BLaER1 treated with 17β-estradiol and CSF1 and Interleukin-3, amounts not matched to agents 10 nM and 100 nM (cell line): Measurements from ENCODE around the gene CXCL1.

Experiments used
- H3K27ac ChIP-seq, 11 experiments: shearing (Covaris generic); formaldehyde crosslinking; 2 replicates each; pipeline ENCODE4 v1.8.1; 2022
- H3K27me3 ChIP-seq, 11 experiments: shearing (Covaris generic); formaldehyde crosslinking; 2 replicates each; pipeline ENCODE4 v1.8.1; 2022
- H3K36me3 ChIP-seq, 11 experiments: shearing (Covaris generic); formaldehyde crosslinking; 2 replicates each; pipeline ENCODE4 v1.8.1; 2022
- H3K4me1 ChIP-seq, 10 experiments: shearing (Covaris generic); formaldehyde crosslinking; 2 replicates each; pipeline ENCODE4 v1.8.1; 2022
- H3K4me2 ChIP-seq, 11 experiments: shearing (Covaris generic); formaldehyde crosslinking; 2 replicates each; pipeline ENCODE4 v1.8.1; 2022
- H3K4me3 ChIP-seq, 10 experiments: shearing (Covaris generic); formaldehyde crosslinking; 2 replicates each; pipeline ENCODE4 v1.8.1; 2022
- H3K9ac ChIP-seq, 11 experiments: shearing (Covaris generic); formaldehyde crosslinking; 2 replicates each; pipeline ENCODE4 v1.8.1; 2022
- H3K9me3 ChIP-seq, 11 experiments: shearing (Covaris generic); formaldehyde crosslinking; replicated peaks in 1 of 11; 2 replicates each; pipeline ENCODE4 v1.8.1; 2022
- H4K20me1 ChIP-seq, 11 experiments: shearing (Covaris generic); formaldehyde crosslinking; 2 replicates each; pipeline ENCODE4 v1.8.1; 2022
- Cebpa-rat ChIP-seq, 11 experiments: shearing (Covaris generic); IDR thresholded peaks; 2 replicates each; pipeline ENCODE4 v1.8.1; 2022

CXCL1 gene

DNA sequence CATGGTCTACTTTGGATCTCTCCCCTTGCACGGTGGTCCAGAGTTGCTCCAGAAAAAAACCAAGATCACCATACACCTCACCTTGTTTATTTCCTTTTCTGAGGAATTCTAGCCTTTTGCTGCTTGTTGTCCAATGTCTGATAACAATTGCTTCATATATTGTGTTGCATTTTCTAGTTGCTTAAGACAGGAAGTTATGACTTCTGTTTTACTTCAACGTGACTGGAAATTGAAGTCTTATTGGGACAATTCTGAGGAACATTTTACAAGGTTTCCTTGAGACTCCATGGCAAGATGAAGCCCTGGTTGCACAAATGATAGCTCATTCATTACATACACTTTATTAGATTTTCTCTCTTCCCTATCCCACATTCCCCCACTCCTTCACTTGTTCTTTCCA lies 5.2 kb downstream of the CXCL1 start:
- Histone ChIP-seq H3K4me3 (peak overlapping the region in 2 of 10 experiments; percentile 10 to 11; a peak in 1 of 20 replicates), H3K9me3 (peaks cover 0 to 80% (median 5%) of the 10 kb centered on the region in 11 experiments; a peak in 15 of 22 replicates), H3K9ac (peak overlapping the region in 1 of 11 experiments; percentile 28; a peak in 1 of 22 replicates), H3K27me3 (no peaks in the 10 kb centered on the region), H3K4me1 (peaks cover 0 to 66% (median 27%) of the 10 kb centered on the region in 10 experiments; a peak in 16 of 20 replicates), H3K27ac (peak overlapping the region in 8 of 11 experiments; percentile 30 to 89 (median 75); a peak in 14 of 22 replicates), H3K4me2 (peak overlapping the region in 5 of 11 experiments; percentile 8 to 49 (median 21); a peak in 8 of 22 replicates), H3K36me3 (0 out of 22 replicates have a peak, but pooled peaks cover 0 to 4% (median 0%) of the 10 kb centered on the region in 11 experiments), H4K20me1 (no peaks in the 10 kb centered on the region)
- TF ChIP-seq Cebpa-rat (IDR thresholded peaks at IDR 0.05), result no peak; a peak in 1 of 22 replicates

DNA sequence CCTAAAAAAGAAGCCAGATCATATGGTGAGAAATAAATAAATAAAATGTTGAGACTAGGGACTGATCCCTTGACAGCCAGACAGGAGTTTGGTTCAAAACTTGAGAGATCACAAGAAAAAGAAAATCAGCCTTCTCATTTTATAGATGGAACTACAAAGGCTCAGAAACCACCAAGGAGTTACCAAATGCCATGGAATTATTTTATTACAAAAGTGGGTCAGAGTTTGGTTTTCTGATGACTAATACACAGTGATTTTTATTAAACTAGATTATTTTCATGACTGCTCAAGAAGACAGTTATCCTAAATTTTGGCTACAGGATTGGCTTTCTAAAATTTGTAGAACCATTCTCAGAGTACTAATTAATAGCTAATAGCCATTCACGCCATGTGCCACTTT lies 6.2 kb downstream of the CXCL1 start:
- Histone ChIP-seq H3K27ac (peak overlapping the region in 5 of 11 experiments; percentile 71 to 89 (median 86); a peak in 8 of 22 replicates), H3K4me2 (peak overlapping the region in 3 of 11 experiments; percentile 8 to 49 (median 14); a peak in 3 of 22 replicates), H3K9ac (no peak overlapping the region), H3K27me3 (no peaks in the 10 kb centered on the region), H3K4me1 (peaks cover 0 to 58% (median 27%) of the 10 kb centered on the region in 10 experiments; a peak in 16 of 20 replicates), H3K9me3 (peaks cover 0 to 86% (median 0%) of the 10 kb centered on the region in 11 experiments; a peak in 8 of 22 replicates), H3K36me3 (0 out of 22 replicates have a peak, but pooled peaks cover 0 to 4% (median 0%) of the 10 kb centered on the region in 11 experiments), H3K4me3 (no peak overlapping the region; a peak in 1 of 20 replicates), H4K20me1 (no peaks in the 10 kb centered on the region)
- no peak for TF ChIP-seq Cebpa-rat (IDR thresholded peaks at IDR 0.05)

DNA sequence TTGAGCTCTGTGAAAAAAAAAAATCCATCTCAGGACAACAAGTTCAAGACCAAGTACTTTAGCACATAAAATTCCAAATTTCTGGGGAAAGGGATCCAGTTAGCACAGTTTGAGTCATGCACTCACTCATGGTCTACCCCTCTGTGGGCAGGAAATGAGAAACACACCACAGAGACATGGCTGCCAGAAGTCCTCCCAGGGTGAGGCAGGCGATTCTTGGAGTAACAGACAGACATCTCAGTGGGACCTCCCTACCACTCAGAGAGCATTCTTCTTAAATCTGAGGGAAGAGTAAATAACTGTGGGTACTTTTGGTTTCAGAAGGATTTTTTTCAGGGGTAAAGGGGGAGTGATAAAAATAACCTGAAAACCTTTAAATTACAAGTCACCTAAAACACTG lies 14.1 kb downstream of the CXCL1 start:
- Histone ChIP-seq H3K9me3 (peaks cover 0 to 23% (median 0%) of the 10 kb centered on the region in 11 experiments; a peak in 1 of 22 replicates), H3K4me1 (peaks cover 0 to 18% (median 2%) of the 10 kb centered on the region in 10 experiments; a peak in 8 of 20 replicates), H3K4me3 (no peak overlapping the region), H3K27ac (no peak overlapping the region), H3K4me2 (peak overlapping the region in 4 of 11 experiments; percentile 31 to 39 (median 37); a peak in 6 of 22 replicates), H3K9ac (no peak overlapping the region), H3K27me3 (no peaks in the 10 kb centered on the region), H4K20me1 (no peaks in the 10 kb centered on the region), H3K36me3 (no peaks in the 10 kb centered on the region)
- TF ChIP-seq Cebpa-rat (IDR thresholded peaks at IDR 0.05), result no peak

DNA sequence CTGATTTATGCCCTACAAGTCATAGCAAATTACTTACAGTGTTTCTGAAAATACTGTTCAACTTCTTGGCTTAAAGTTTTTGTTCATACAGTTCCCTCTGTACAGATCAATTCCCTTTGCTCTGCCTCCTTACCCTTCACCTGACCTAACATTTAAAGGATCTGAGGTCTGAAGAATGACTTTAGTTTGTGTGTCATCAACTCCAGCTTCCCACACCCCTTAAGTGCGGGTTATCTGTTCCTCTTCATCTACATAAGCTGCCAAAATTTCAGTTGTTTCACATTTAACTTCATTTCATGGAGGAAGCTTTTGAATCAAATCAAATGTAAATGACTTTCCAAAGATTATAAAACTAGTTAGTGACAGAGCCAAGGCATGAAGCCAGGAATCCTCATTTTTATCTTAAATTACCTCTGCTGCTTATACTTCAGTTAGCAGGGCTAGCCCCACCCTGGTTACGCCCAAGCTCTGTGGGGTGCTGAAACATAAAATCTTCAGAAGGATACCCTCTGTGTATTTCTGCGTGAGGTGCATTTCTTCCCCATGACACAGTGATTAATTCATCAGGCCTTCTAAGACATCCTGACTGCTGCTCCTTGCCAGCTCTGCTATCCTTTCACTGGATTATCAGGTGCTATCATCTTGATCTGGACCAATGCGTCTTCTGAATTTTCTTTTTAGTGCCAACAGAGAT lies 16.5 kb downstream of the CXCL1 start:
- no peak overlapping the region for H3K27ac ChIP-seq
- H3K4me1 ChIP-seq, result peaks cover 0 to 18% (median 2%) of the 10 kb centered on the region in 10 experiments; a peak in 8 of 20 replicates
- H3K4me2 ChIP-seq, result peak overlapping the region in 2 of 11 experiments; percentile 17 to 36; a peak in 3 of 22 replicates
- no peaks in the 10 kb centered on the region for H3K9me3 ChIP-seq
- no peak overlapping the region for H3K4me3 ChIP-seq
- no peak for TF ChIP-seq Cebpa-rat (IDR thresholded peaks at IDR 0.05)
- no peaks in the 10 kb centered on the region for H3K27me3 ChIP-seq
- no peaks in the 10 kb centered on the region for H3K36me3 ChIP-seq
- no peak overlapping the region for H3K9ac ChIP-seq
- no peaks in the 10 kb centered on the region for H4K20me1 ChIP-seq

DNA sequence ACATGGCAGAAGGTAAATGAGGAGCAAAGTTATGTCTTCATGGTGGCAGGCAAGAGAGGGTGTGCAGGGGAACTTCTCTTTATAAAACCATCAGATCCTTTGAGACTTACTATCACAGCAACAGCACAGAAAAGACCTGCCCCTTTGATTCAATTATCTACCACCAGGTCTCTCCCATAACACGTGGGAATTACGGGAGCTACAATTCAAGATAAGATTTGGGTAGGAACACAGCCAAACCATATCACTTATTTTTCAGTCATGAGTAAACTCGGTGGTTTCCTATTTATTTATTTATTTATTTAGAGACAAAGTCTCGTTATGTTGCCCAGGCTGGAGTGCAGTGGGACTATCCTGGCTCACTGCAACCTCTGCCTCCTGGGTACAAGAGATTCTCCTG lies 22.1 kb downstream of the CXCL1 start:
- Histone ChIP-seq H3K27me3 (no peaks in the 10 kb centered on the region), H3K27ac (no peak overlapping the region; a peak in 1 of 22 replicates)
- TF ChIP-seq Cebpa-rat (IDR thresholded peaks at IDR 0.05), result no peak

DNA sequence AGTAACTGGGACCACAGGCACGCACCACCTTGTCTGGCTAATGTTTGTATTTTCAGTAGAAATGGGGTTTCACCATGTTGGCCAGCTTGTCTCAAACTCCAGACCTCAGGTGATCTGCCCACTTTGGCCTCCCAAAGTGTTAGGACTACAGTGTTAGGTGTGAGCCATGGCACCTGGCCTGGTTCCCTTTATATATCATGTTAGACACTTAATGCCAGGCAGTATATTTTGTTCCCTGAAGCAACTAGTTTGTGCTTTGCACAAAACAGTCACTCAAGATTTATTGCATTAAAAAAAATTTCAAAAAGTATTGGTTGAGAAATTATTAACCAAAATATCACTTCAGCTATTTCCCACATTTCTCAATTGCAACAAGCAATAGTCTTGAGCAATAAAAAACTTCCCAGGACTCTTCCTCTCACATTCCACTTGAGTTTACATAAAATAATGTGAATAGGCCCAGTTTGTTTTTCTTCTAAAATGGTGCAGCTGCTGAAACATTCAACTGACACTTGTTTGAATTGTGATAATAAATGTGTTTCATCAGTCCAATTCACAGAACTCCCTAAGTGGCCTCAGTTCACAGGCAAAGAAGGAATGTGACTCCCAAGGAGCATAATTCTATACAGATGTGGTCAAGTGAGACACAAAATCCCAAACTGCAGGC lies 22.7 kb downstream of the CXCL1 start:
- no peak overlapping the region; a peak in 1 of 22 replicates for H3K27ac ChIP-seq
- H3K4me2 ChIP-seq, result peak overlapping the region in 2 of 11 experiments; percentile 20 to 40; a peak in 4 of 22 replicates
- TF ChIP-seq Cebpa-rat (IDR thresholded peaks at IDR 0.05), result no peak

More for the DNA sequence above, 22.1 kb downstream of the CXCL1 start:
- Histone ChIP-seq H3K36me3 (no peaks in the 10 kb centered on the region), H3K4me1 (peaks cover 0 to 9% (median 0%) of the 10 kb centered on the region in 10 experiments; a peak in 4 of 20 replicates), H3K9ac (no peak overlapping the region), H3K9me3 (no peaks in the 10 kb centered on the region), H3K4me2 (peak overlapping the region in 2 of 11 experiments; percentile 20 to 40; a peak in 2 of 22 replicates), H4K20me1 (no peaks in the 10 kb centered on the region), H3K4me3 (no peak overlapping the region)

DNA sequence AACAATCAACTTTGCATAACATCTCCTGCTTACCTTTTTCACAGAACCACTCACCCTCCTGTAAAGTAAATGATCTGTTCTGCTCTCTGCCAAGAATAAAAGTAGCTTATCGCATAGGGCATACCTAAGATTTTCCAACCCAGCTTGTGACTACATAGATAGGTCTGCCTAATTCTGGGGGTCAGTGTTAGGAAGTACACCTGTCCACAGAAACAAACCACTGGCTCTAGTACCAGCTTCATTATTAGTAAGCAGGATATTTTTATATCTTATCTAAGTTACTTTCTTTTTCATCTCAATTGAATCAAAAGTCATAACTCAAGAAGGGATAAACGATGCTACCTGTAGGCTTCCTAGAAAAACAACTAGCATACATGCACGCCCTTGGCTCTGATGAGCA lies 23.8 kb downstream of the CXCL1 start:
- Histone ChIP-seq H3K27me3 (no peaks in the 10 kb centered on the region), H3K27ac (no peak overlapping the region), H3K4me1 (peaks cover 0 to 9% (median 0%) of the 10 kb centered on the region in 10 experiments; a peak in 4 of 20 replicates), H3K4me3 (no peak overlapping the region), H3K4me2 (no peak overlapping the region), H3K9ac (no peak overlapping the region), H3K36me3 (no peaks in the 10 kb centered on the region), H3K9me3 (no peaks in the 10 kb centered on the region), H4K20me1 (no peaks in the 10 kb centered on the region)
- TF ChIP-seq Cebpa-rat (IDR thresholded peaks at IDR 0.05), result no peak

More for the DNA sequence above, 22.7 kb downstream of the CXCL1 start:
- no peaks in the 10 kb centered on the region for H4K20me1 ChIP-seq
- no peaks in the 10 kb centered on the region for H3K36me3 ChIP-seq
- no peaks in the 10 kb centered on the region for H3K9me3 ChIP-seq
- no peak overlapping the region for H3K4me3 ChIP-seq
- H3K9ac ChIP-seq, result no peak overlapping the region
- H3K27me3 ChIP-seq, result no peaks in the 10 kb centered on the region
- peaks cover 0 to 9% (median 0%) of the 10 kb centered on the region in 10 experiments; a peak in 4 of 20 replicates for H3K4me1 ChIP-seq

DNA sequence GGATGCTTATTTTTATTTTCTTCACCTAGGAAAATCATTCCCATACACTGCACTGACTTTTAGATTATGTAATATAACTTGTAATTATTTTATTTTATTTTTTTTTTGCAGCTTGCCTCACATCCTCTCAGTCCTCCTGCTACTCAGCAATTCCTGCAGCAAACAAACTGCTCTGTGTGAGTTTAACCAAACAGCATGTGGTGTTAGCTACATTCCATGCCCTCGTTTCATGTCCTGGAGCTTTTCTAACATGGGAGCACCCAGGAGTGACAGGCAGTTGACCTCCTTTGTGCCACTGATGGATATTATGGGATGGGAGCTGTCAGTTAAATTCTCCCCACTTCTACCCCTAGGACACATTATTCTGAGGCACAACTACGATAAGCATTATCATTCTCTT lies 24.8 kb downstream of the CXCL1 start:
- Histone ChIP-seq H4K20me1 (no peaks in the 10 kb centered on the region), H3K9me3 (no peaks in the 10 kb centered on the region), H3K4me2 (no peak overlapping the region), H3K9ac (no peak overlapping the region), H3K36me3 (no peaks in the 10 kb centered on the region), H3K4me1 (peaks cover 0 to 9% (median 0%) of the 10 kb centered on the region in 10 experiments; a peak in 4 of 20 replicates), H3K4me3 (no peak overlapping the region), H3K27ac (no peak overlapping the region), H3K27me3 (no peaks in the 10 kb centered on the region)
- TF ChIP-seq Cebpa-rat (IDR thresholded peaks at IDR 0.05), result no peak
